Measurements from ENCODE around the gene MUC5B. TPM values are rescaled to one million over a fixed set of nuclear protein-coding genes. Genes with fewer than 3 reads are reported as not detected.
A peak's percentile ranks its signal among the peaks of the same experiment; 100 is the strongest.

Gene MUC5B
- total RNA-seq, 4 donors from 2014 or later, result 0.22 to 0.61 (median 0.29) TPM; not detected in 1

DNA sequence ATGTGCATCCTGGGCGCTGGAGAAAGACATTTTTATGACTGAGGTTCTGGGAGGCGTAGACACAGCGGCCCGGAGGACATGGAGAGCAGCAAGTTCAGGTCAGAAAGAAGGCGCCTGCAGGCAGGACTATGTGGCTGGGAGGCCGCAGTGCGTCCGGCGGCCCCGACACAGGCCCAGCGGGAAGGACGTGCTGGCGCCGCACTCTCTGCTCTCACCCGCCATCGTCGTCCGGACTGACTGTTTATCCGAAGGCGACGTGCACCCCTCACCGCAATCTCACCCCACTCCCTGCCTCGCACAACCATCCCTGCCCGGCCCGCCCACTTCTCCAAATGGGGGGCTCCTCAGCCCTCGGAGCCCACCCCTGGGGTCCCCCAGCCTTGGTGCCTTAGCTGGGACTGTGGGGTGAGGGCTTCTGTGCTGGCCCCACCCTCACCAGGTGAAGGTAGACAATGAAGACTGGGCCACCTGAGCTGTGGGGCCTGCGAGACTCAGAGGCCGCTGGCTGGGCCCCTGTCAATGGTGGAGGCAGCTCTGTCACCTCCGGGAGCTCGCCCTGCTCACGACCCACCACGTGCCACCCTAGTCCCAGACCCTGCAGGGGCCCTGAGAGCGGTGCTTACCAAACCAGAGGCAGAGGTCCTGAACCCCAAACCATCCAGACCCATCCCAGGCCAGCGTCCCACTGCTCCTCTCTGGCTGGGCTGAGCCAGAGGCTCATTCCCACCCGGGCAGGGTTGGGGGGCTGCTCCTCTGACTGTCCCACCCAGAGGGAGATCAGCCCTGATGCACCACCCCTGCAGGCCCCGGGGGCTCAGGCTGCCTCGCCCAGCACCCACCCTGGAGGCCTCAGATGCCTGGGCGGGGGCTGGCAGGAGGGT, 16.2 kb upstream of the MUC5B start:
- peak in 1 of 2 donors; percentile 82 for DNase-seq (ENCODE audit: low spot score in 2 of 2)
- TF ChIP-seq CTCF (IDR thresholded peaks at IDR 0.05) (no peak), POLR2A (IDR thresholded peaks at IDR 0.05) (no peak)
- no peak overlapping the region for H3K4me3 ChIP-seq (ENCODE audit: low read depth, poor library complexity, severe bottlenecking)
- intact Hi-C loops (cut with DNase I; ENCODE audit: low total_unique reads), result loop anchor here (10.0 kb wide), 1 partner anchor 308 kb away; no protein-coding TSS in a partner anchor
- 86 to 87% methylated on average over 34 to 38 of the region's 38 CpGs for WGBS, 2 donors

DNA sequence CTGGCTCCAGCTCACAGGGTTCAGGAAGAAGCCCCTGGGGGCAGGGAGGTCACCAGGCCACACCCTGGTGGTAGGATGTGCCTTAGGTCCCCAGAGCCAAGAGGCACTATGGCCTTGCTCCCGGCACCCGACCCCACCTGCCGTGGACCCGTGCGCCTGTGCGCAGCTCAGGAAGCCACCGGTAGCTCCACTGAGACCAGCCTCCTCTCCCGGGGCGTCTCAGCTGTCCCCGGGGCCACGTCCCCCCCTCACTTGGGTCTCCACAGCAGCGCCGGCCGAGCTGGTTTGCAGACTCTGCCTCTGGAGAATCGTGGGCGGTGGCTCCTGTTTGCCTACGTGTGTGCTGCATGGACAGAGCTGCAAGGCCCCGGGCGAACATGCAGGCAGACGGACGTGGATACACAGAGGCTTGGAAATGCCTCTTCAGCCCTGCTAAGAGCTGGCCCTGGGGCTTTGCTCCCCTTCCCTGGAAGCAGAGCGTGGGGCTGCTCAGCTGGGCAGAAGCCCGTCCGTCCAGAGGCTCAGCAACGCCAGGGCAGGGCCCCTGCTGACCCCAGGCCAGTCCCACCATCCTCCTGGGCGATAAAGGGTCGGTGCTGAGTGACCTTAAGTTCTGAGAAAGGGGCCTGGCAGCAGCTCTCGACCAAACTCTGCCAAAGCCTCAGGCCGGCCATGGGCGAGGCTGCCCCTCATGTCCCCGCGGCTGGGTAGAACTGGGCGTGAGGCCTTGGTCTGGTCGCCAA, 15.3 kb upstream of the MUC5B start:
- no peak overlapping the region for H3K4me3 ChIP-seq (ENCODE audit: low read depth, poor library complexity, severe bottlenecking)
- peak in 1 of 2 donors; percentile 83 for DNase-seq (ENCODE audit: low spot score in 2 of 2)
- intact Hi-C loops (cut with DNase I; ENCODE audit: low total_unique reads), result loop anchor here (10.0 kb wide), 1 partner anchor 307 kb away; no protein-coding TSS in a partner anchor
- 71 to 74% methylated on average over 8 to 27 of the region's 34 CpGs for WGBS, 2 donors
- TF ChIP-seq POLR2A (IDR thresholded peaks at IDR 0.05) (no peak), CTCF (IDR thresholded peaks at IDR 0.05) (no peak)

DNA sequence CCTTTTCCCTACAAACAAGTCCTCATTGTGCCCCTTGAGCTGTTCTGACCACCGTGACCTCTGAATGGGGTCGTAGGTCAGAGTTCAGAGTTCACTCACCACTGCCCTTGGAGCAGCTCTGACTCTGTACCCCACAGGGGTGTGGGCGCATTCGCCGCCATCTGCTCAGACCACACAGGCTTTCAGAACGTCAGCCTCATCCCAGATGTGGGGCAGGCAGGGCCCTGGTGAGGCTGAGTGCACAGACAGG, 14.8 kb upstream of the MUC5B start:
- TF ChIP-seq CTCF (IDR thresholded peaks at IDR 0.05) (no peak), POLR2A (IDR thresholded peaks at IDR 0.05) (no peak)
- intact Hi-C loops (cut with DNase I; ENCODE audit: low total_unique reads), result loop anchor here (10.0 kb wide), 1 partner anchor 307 kb away; no protein-coding TSS in a partner anchor
- H3K4me3 ChIP-seq (ENCODE audit: low read depth, poor library complexity, severe bottlenecking), result no peak overlapping the region
- no peak for DNase-seq (ENCODE audit: low spot score in 2 of 2)
- WGBS, 2 donors, result 85 to 89% methylated on average over 6 of the region's 6 CpGs

- TF ChIP-seq POLR2A (IDR thresholded peaks at IDR 0.05), result no peak
- TF ChIP-seq CTCF (IDR thresholded peaks at IDR 0.05), result no peak
- WGBS, 2 donors, result 84 to 92% methylated on average over 34 to 39 of the region's 39 CpGs
- no peak overlapping the region for H3K4me3 ChIP-seq (ENCODE audit: low read depth, poor library complexity, severe bottlenecking)
- peak in 1 of 2 donors; percentile 74 for DNase-seq (ENCODE audit: low spot score in 2 of 2)
- intact Hi-C loops (cut with DNase I; ENCODE audit: low total_unique reads), result loop anchor here (10.0 kb wide), 1 partner anchor 306 kb away; no protein-coding TSS in a partner anchor
Observed at GRCh38 chr11:1208394-1209261, 14.2 kb upstream of the MUC5B start.

GRCh38 chr11:1209371-1210057, 13.4 kb upstream of the MUC5B start:
- TF ChIP-seq CTCF (IDR thresholded peaks at IDR 0.05) (no peak), POLR2A (IDR thresholded peaks at IDR 0.05) (no peak)
- WGBS, 2 donors, result 89 to 91% methylated on average over 17 of the region's 17 CpGs
- DNase-seq (ENCODE audit: low spot score in 2 of 2), result peak in 1 of 2 donors; percentile 62
- no peak overlapping the region for H3K4me3 ChIP-seq (ENCODE audit: low read depth, poor library complexity, severe bottlenecking)
- intact Hi-C loops (cut with DNase I; ENCODE audit: low total_unique reads), result loop anchor here (10.0 kb wide), 1 partner anchor 305 kb away; no protein-coding TSS in a partner anchor
